CD4-positive, alpha-beta T cell treated with Interleukin-4 for 4 hours (primary cell): ENCODE data around the gene YOD1.

Experiments used
- DNase-seq: peaks from one replicate; pipeline ENCODE4 v3.0.0-alpha.2; 2020

Gene YOD1

DNA sequence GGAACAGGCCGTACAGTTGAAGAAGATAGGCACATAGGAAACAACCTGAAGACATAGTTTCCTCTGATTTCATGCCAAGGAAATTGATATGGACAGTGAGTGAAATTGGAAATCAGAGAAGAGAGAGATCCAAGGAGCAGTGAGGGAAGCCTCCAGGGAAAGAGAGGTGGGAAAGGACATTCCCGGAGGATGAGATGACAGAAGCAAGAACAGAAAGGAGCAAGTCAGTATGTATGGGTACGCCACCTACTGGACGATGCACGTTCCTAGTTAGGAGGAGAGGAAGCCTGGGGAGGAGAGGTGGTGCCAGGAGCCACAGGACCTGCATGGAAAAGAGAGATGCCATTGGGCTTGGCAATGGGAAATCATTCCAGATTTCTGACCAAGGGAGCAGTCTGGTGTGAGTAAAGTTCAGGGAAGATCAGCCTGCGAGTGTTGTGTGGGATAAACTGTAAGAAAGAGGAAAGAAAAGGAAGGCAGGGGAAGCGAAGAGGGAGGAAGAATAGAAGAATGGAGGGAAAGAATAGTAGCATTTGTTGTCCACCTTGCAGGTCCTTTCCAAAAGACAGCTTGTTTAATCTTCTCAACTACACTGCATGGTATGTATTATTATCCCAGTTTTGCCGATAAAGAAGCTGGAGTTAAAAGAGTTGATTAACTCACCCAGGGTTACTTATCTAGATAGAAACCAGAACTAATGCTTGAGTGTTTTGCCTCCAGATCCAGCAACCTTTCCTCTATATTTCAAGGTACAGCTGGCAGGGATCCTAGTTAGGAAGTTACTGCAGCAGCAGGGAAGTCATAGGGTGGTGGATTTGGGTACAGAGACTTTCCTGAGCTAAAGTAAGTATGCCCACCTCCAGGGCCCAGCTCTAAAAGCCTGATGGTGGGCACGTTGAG is 45.8 kb downstream of the YOD1 start:
- DNase-seq: peak; percentile 18

DNA sequence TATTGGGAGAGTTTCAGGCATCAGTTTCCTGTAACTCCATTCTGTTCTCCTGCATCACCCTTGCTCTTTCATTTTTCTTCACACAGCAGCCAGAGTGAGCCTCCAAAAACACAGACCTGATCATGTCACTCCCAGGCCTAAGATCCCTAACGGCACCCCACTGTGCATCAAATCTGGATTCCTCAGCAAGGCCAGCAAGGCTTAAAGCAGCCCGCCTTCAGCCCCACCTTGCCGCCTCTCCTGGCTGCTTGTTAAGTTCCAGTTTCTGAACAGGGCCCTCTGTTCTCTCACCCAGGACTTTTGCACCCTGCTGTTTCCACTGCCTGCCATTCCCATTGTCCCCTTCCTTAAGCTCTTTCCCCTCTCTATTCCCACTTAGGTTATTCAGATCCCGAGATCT is 47.8 kb downstream of the YOD1 start:
- no peak for DNase-seq

DNA sequence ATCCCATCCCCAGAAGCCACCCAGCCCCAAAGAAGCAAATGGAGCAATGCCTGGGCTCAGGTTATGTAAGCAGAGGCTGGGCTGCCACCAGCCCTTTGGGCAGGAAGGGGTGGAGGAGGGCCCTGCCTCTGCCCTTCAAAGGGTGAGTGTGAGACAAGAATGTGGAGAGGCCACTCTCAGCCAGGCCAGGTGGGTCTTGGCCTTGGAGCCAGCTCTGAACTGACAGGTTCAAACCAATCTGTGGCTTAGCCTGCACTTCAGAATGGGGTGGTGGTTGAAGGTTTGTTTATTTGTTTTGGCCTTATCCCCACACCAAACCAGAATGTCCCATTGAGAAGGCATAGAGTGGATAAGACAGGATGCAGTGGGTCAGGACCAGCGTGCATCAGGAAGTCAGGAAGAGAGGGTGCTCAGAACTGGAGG is 48.3 kb downstream of the YOD1 start:
- no peak for DNase-seq

DNA sequence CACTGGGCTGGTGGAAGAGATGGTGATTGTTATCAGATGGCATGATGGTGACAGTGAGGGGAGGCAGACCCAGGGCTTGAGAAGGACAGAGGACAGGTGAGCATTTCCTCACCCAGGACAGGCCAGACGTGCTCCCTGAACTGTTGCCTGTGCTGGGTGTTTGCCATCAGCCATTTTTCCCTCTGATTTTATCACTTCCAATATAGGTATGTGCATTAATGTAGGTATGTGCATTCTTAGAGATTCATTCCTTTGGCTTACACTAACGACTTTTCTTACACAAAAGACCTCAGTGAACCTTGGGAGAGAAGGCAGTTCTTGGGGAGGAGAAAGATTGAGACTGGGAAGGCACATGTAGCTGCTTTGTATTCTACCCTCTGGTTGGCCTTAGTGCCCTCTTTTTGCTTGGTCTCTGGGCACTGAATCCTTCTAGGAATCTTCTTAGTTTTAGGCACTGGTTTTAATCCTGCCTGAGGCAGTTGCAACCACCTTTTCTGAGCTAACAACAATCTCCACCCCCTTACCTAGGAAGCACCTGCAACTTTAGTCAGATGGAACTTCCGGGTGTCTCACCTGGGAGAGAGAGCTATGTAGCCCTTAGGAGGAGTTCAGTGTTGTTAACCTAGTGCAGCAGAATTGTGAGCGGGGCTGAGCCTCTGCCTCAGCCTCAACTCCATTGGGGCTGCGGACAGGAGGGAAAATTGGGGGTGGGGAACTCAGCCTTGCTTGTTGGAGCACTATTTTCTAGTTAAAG is 49.3 kb downstream of the YOD1 start:
- DNase-seq: no peak

DNA sequence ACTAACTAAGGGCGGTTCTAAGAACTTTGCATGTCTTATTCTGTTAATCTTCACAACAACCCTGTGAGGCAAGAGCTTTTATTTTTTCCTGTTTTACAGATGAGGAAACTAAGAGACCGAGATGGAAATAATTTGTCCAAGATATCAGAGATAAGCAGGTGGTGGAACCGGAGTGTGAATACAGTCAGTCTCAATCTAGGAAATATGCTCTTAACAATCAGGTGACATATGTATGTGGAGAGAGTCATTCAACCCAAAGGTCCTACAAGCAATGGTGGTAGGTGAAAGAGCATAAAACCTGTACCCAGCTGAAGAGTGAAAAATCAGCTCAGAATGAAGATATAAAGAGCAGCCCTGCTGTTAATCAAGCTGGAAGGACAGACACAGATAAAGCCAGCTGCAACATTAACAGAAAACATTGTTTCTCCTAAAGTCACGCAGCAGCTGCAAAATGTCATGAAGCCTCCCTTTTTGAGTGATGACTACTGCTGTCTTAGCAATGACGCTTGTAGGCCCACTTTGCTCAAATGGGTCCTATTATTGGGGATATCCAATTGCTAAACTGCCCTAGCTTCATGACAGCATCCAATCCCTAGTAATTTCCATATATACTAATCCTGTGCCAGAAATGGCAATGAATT is 50.2 kb downstream of the YOD1 start:
- DNase-seq: no peak

DNA sequence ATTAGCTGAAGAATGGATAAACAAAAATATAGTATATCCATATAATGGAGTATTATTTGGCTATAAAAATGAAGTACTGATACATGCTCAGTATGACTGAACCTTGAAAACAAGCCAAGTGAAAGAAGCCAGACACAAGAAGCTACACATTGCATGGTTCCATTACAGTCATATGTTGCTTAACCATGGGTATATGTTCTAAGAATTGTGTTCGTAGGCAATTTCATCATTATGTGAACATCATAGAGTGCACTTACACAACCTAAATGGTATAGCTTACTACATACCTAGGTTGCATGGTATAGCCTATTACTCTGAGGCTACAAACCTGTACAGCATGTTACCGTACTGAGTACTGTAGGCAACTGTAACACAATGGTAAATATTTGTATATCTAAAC is 52.2 kb downstream of the YOD1 start:
- DNase-seq: no peak
